ENCODE data around the gene WRNIP1.

DNA sequence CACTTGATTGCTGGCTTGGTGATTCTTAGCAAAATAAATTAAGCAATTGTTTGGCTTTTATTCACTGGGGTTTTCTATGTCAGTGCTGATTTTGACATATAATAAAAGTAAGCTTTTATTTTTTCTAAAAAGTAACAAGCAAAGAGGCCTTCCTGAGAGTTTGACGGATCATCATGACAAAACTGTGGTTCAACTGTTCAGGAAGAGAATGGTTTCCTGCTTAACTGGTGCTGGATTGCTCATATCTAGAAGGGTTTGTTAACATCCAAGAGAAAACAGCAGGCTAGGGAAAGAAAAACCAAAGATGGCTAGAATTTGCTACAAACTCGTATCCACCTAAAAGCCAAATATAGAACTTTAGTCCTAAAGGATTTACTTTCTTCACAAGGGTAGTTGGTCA, 55.2 kb downstream of the WRNIP1 start:
- TF ChIP-seq SIN3A (IDR thresholded peaks at IDR 0.05; ENCODE audit: borderline replicate concordance, insufficient read depth, low read length) (no peak), POLR2AphosphoS5 (IDR thresholded peaks at IDR 0.05; ENCODE audit: low read depth, low read length) (no peak)

Measured in PFSK-1 (cell line).